BLaER1 treated with 17β-estradiol and CSF1 and Interleukin-3, amounts not matched to agents 10 nM and 100 nM (cell line): Measurements from ENCODE around the gene THYN1.
"Not testable (repeated sequence)": the region's sequence is repeated elsewhere in the genome, so short reads cannot be mapped to it uniquely, and the experiment has no call there.

ENCODE experiments used
- H3K27ac ChIP-seq, 11 experiments: shearing (Covaris generic); formaldehyde crosslinking; 2 replicates each; pipeline ENCODE4 v1.8.1; 2022
- H3K27me3 ChIP-seq, 11 experiments: shearing (Covaris generic); formaldehyde crosslinking; 2 replicates each; pipeline ENCODE4 v1.8.1; 2022
- H3K36me3 ChIP-seq, 11 experiments: shearing (Covaris generic); formaldehyde crosslinking; 2 replicates each; pipeline ENCODE4 v1.8.1; 2022
- H3K4me1 ChIP-seq, 10 experiments: shearing (Covaris generic); formaldehyde crosslinking; 2 replicates each; pipeline ENCODE4 v1.8.1; 2022
- H3K4me2 ChIP-seq, 11 experiments: shearing (Covaris generic); formaldehyde crosslinking; 2 replicates each; pipeline ENCODE4 v1.8.1; 2022
- H3K4me3 ChIP-seq, 10 experiments: shearing (Covaris generic); formaldehyde crosslinking; 2 replicates each; pipeline ENCODE4 v1.8.1; 2022
- H3K9ac ChIP-seq, 11 experiments: shearing (Covaris generic); formaldehyde crosslinking; 2 replicates each; pipeline ENCODE4 v1.8.1; 2022
- H3K9me3 ChIP-seq, 11 experiments: shearing (Covaris generic); formaldehyde crosslinking; replicated peaks in 1 of 11; 2 replicates each; pipeline ENCODE4 v1.8.1; 2022
- H4K20me1 ChIP-seq, 11 experiments: shearing (Covaris generic); formaldehyde crosslinking; 2 replicates each; pipeline ENCODE4 v1.8.1; 2022
- Cebpa-rat ChIP-seq, 11 experiments: shearing (Covaris generic); IDR thresholded peaks; 2 replicates each; pipeline ENCODE4 v1.8.1; 2022

The THYN1 gene

GRCh38 chr11:134287561-134287960 lies 34.4 kb upstream of the THYN1 start:
- no peaks in the 10 kb centered on the region for H3K36me3 ChIP-seq
- peaks cover 0 to 16% (median 7%) of the 10 kb centered on the region in 10 experiments; a peak in 6 of 20 replicates for H3K4me1 ChIP-seq
- no peak overlapping the region for H3K27ac ChIP-seq
- H4K20me1 ChIP-seq: peaks cover 0 to 1% (median 0%) of the 10 kb centered on the region in 11 experiments; a peak in 1 of 22 replicates
- H3K27me3 ChIP-seq: no peaks in the 10 kb centered on the region
- H3K9me3 ChIP-seq: no peaks in the 10 kb centered on the region
- no peak overlapping the region for H3K9ac ChIP-seq
- TF ChIP-seq Cebpa-rat (IDR thresholded peaks at IDR 0.05): no peak
- H3K4me2 ChIP-seq: no peak overlapping the region
- H3K4me3 ChIP-seq: no peak overlapping the region

GRCh38 chr11:134284349-134284748 lies 31.2 kb upstream of the THYN1 start:
- peaks cover 4 to 15% (median 6%) of the 10 kb centered on the region in 11 experiments; a peak in 20 of 22 replicates for H3K27me3 ChIP-seq
- not testable (repeated sequence) for H3K9ac ChIP-seq, H3K4me3 ChIP-seq

GRCh38 chr11:134283461-134284230 lies 30.5 kb upstream of the THYN1 start:
- Histone ChIP-seq H3K27me3 (peaks cover 11 to 22% (median 13%) of the 10 kb centered on the region in 11 experiments), H3K9me3 (peaks cover under 1 to 3% (median 1%) of the 10 kb centered on the region in 11 experiments; a peak in 17 of 22 replicates), H3K27ac (no peak overlapping the region), H3K4me2 (no peak overlapping the region), H3K36me3 (no peaks in the 10 kb centered on the region), H3K9ac (no peak overlapping the region), H4K20me1 (peaks cover 0 to 7% (median 0%) of the 10 kb centered on the region in 11 experiments; a peak in 1 of 22 replicates), H3K4me1 (no peaks in the 10 kb centered on the region), H3K4me3 (no peak overlapping the region)
- no peak for TF ChIP-seq Cebpa-rat (IDR thresholded peaks at IDR 0.05)

More at GRCh38 chr11:134284349-134284748, 31.2 kb upstream of the THYN1 start:
- H3K27ac ChIP-seq, H3K9me3 ChIP-seq, H4K20me1 ChIP-seq, H3K36me3 ChIP-seq, H3K4me1 ChIP-seq, H3K4me2 ChIP-seq: not testable (repeated sequence)

- Histone ChIP-seq H3K4me1 (peaks cover under 1 to 9% (median 6%) of the 10 kb centered on the region in 10 experiments; a peak in 17 of 20 replicates), H4K20me1 (peaks cover 0 to 13% (median 6%) of the 10 kb centered on the region in 11 experiments; a peak in 11 of 22 replicates), H3K36me3 (0 out of 22 replicates have a peak, but pooled peaks cover 0 to 3% (median 0%) of the 10 kb centered on the region in 11 experiments), H3K9me3 (peaks cover 6 to 13% (median 7%) of the 10 kb centered on the region in 11 experiments; a peak in 19 of 22 replicates), H3K27me3 (peaks cover 24 to 35% (median 25%) of the 10 kb centered on the region in 11 experiments), H3K9ac (no peak overlapping the region), H3K4me2 (no peak overlapping the region), H3K27ac (no peak overlapping the region), H3K4me3 (no peak overlapping the region)
- TF ChIP-seq Cebpa-rat (IDR thresholded peaks at IDR 0.05): no peak
These were observed 29.2 kb upstream of the THYN1 start for GRCh38 chr11:134282121-134283045.

- H3K27ac ChIP-seq, H3K36me3 ChIP-seq, H3K4me2 ChIP-seq, H3K9ac ChIP-seq, H3K4me3 ChIP-seq: not testable (repeated sequence)
- Histone ChIP-seq H3K27me3 (peaks cover 31 to 42% (median 33%) of the 10 kb centered on the region in 11 experiments), H3K4me1 (peaks cover 8 to 16% (median 14%) of the 10 kb centered on the region in 10 experiments; a peak in 19 of 20 replicates), H4K20me1 (peaks cover 0 to 20% (median 13%) of the 10 kb centered on the region in 11 experiments; a peak in 18 of 22 replicates), H3K9me3 (peaks cover 6 to 13% (median 7%) of the 10 kb centered on the region in 11 experiments; a peak in 19 of 22 replicates)
These were observed 28.5 kb upstream of the THYN1 start for GRCh38 chr11:134281635-134282034.

GRCh38 chr11:134278356-134278755 lies 25.2 kb upstream of the THYN1 start:
- H3K36me3 ChIP-seq: 0 out of 22 replicates have a peak, but pooled peaks cover 0 to 3% (median 0%) of the 10 kb centered on the region in 11 experiments
- peaks cover 22 to 32% (median 28%) of the 10 kb centered on the region in 10 experiments; a peak in 19 of 20 replicates for H3K4me1 ChIP-seq
- peaks cover 6 to 13% (median 7%) of the 10 kb centered on the region in 11 experiments; a peak in 19 of 22 replicates for H3K9me3 ChIP-seq
- peak overlapping the region in 2 of 11 experiments; percentile 95 to 98; a peak in 3 of 22 replicates for H3K4me2 ChIP-seq
- peaks cover 0 to 37% (median 27%) of the 10 kb centered on the region in 11 experiments; a peak in 18 of 22 replicates for H4K20me1 ChIP-seq
- no peak overlapping the region for H3K27ac ChIP-seq
- H3K9ac ChIP-seq: no peak overlapping the region
- no peak overlapping the region for H3K4me3 ChIP-seq
- TF ChIP-seq Cebpa-rat (IDR thresholded peaks at IDR 0.05): no peak
- peaks cover 64 to 75% (median 66%) of the 10 kb centered on the region in 11 experiments for H3K27me3 ChIP-seq

GRCh38 chr11:134277183-134278001 lies 24.2 kb upstream of the THYN1 start:
- peak overlapping the region; percentile 89 to 98 (median 95) for H3K4me2 ChIP-seq
- peak overlapping the region in 6 of 11 experiments; percentile 45 to 59 (median 48); a peak in 7 of 22 replicates for H3K9ac ChIP-seq
- peaks cover 0 to 45% (median 31%) of the 10 kb centered on the region in 11 experiments; a peak in 18 of 22 replicates for H4K20me1 ChIP-seq
- no peak for TF ChIP-seq Cebpa-rat (IDR thresholded peaks at IDR 0.05)
- peak overlapping the region; percentile 53 to 69 (median 60) for H3K4me3 ChIP-seq
- 0 out of 22 replicates have a peak, but pooled peaks cover 0 to 3% (median 0%) of the 10 kb centered on the region in 11 experiments for H3K36me3 ChIP-seq
- peaks cover 6 to 13% (median 7%) of the 10 kb centered on the region in 11 experiments; a peak in 19 of 22 replicates for H3K9me3 ChIP-seq
- H3K27me3 ChIP-seq: peaks cover 74 to 85% (median 75%) of the 10 kb centered on the region in 11 experiments
- H3K4me1 ChIP-seq: peaks cover 22 to 39% (median 28%) of the 10 kb centered on the region in 10 experiments; a peak in 19 of 20 replicates
- no peak overlapping the region for H3K27ac ChIP-seq
